Measurements from ENCODE around the gene NUAK1.

Gene NUAK1

DNA sequence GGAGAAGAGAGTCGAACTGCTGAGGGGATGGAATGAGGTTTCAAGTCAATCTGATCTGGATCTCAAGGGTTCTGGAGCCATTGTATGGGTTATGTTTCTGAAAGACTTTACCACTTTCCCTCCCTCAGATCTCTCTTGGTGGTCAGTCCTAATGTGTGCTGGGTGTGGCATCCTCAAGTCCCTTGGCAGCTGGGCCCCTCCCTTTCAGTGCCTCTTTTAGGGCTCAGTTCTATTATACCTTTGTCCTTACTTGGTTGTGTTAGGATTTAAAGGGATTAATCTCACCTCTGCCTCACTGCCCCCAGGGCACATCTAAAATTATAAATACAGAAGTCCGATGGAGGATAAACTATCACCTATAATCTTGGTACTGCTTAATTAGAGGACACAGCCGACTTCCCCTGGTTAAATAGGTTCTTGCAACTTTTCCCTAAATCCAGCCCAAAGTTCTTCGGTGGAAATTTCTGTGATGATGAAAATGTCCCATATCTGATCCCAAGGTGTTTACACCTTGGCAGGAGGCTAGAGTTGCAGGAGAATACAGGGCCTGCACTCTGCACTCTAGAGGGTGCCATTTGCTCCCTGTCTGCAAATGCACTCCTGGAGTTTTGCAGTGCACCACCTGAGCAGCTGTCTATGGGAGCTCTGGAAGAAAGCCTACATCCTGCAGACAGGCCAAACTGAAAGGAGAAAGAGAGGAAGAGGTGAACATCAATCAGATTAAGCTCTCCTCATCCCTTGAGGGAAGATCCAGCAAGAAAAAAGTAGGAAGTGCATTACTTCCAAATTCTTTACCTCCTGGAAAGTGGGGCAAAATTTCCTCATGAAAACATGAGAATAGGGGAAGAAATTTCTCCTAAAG, 106.8 kb downstream of the NUAK1 start:
- no peaks in the 10 kb centered on the region for H3K9me3 ChIP-seq (ENCODE audit: low read length)
- no peaks in the 10 kb centered on the region for H3K27me3 ChIP-seq (ENCODE audit: control insufficient read depth in 1 of 2, insufficient read depth in 2 of 2, low read length in 2 of 2)
- no peaks in the 10 kb centered on the region for H3K4me1 ChIP-seq (ENCODE audit: insufficient read depth, low read length)
- H3K36me3 ChIP-seq (ENCODE audit: insufficient read depth, low read length), result no peaks in the 10 kb centered on the region
- no peak overlapping the region for H3K4me3 ChIP-seq (ENCODE audit: low read depth in 1 of 2, low read length in 2 of 2)
- no peak overlapping the region for H3K27ac ChIP-seq (ENCODE audit: low read depth, low read length)
- no peak overlapping the region for H3K9ac ChIP-seq (ENCODE audit: low read length)

DNA sequence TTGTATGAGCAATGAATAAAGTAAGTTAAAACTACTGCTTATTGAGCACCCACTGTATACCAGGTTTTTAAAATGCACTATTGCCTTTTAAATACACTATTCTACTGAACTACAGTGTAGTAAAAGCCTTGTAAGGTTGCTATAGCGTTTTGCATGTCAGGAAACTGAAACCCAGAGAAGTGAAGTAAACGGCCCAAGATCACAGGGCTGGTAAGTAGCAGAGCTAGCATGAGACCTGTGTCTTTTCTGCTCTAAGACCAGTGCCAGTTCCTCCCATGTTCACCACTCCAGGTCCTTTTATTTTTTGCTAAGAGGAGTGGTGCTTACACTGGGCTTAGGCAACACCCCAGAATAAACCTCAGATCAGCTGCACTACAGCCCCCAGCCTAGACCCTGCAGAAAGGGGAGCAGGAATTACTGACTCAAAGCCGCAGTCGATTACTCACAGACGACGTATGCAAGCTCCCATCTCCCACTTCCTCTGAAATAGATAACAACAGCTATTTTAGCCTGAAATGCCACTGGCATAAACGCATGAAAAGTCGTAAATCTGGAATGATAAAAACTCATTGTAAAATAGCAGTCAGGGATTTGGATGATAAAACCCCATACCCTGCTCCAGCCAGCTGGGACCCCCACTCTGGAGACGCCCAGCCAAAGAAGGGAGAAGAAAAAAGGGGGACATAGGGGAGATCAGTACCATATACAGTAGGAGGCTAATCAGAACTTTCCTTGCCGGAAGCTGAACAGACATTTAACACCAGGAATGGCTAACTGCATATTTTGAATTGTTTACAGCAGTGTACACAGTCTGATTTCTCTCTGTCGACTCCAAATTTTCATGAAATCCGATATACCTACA, 108.3 kb downstream of the NUAK1 start:
- H3K4me1 ChIP-seq (ENCODE audit: insufficient read depth, low read length), result no peaks in the 10 kb centered on the region
- no peaks in the 10 kb centered on the region for H3K36me3 ChIP-seq (ENCODE audit: insufficient read depth, low read length)
- no peak overlapping the region for H3K4me3 ChIP-seq (ENCODE audit: low read depth in 1 of 2, low read length in 2 of 2)
- no peaks in the 10 kb centered on the region for H3K9me3 ChIP-seq (ENCODE audit: low read length)
- no peak overlapping the region for H3K27ac ChIP-seq (ENCODE audit: low read depth, low read length)
- no peaks in the 10 kb centered on the region for H3K27me3 ChIP-seq (ENCODE audit: control insufficient read depth in 1 of 2, insufficient read depth in 2 of 2, low read length in 2 of 2)
- no peak overlapping the region for H3K9ac ChIP-seq (ENCODE audit: low read length)

DNA sequence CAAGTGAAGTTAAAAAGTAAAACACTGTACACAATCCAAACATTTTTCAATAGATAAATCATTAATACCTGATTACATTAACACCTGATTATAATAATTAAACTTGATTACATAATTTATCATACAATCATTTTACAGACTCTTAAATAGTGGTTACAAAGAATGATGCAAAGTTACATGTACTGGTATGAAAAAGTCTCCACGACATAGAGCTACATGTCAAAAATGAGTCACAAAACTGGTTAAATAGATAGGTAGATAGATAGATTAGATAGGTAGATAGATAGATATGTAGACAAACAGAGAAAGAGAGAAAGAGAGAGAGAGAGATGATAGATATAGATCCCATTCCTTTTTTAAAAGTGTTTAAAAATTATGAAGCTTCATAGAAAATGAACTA, 109.2 kb downstream of the NUAK1 start:
- no peaks in the 10 kb centered on the region for H3K9me3 ChIP-seq (ENCODE audit: low read length)
- no peaks in the 10 kb centered on the region for H3K4me1 ChIP-seq (ENCODE audit: insufficient read depth, low read length)
- no peaks in the 10 kb centered on the region for H3K27me3 ChIP-seq (ENCODE audit: control insufficient read depth in 1 of 2, insufficient read depth in 2 of 2, low read length in 2 of 2)
- no peak overlapping the region for H3K4me3 ChIP-seq (ENCODE audit: low read depth in 1 of 2, low read length in 2 of 2)
- no peak overlapping the region for H3K27ac ChIP-seq (ENCODE audit: low read depth, low read length)
- H3K9ac ChIP-seq (ENCODE audit: low read length), result no peak overlapping the region
- no peaks in the 10 kb centered on the region for H3K36me3 ChIP-seq (ENCODE audit: insufficient read depth, low read length)

DNA sequence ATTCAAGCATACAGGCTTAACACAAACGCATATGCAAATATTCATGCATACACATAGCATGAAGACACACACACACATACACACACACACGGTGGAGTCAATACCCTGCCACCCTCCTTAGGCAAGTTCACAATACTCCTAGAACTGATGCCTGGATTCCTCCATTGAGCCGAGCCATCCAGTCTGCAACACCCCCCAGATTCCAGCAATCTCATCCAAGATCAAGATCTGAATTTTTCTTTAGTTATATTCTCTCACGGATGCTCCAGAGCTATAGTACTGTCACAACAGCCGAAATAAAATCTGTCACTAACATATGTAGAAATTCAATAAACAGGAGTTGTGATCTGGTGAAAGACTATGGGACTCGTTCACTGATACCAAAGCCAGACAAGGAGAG, 110.8 kb downstream of the NUAK1 start:
- Histone ChIP-seq H3K4me3 (ENCODE audit: low read depth in 1 of 2, low read length in 2 of 2) (no peak overlapping the region), H3K36me3 (ENCODE audit: insufficient read depth, low read length) (no peaks in the 10 kb centered on the region), H3K9ac (ENCODE audit: low read length) (no peak overlapping the region), H3K4me1 (ENCODE audit: insufficient read depth, low read length) (no peaks in the 10 kb centered on the region), H3K27ac (ENCODE audit: low read depth, low read length) (no peak overlapping the region), H3K9me3 (ENCODE audit: low read length) (no peaks in the 10 kb centered on the region), H3K27me3 (ENCODE audit: control insufficient read depth in 1 of 2, insufficient read depth in 2 of 2, low read length in 2 of 2) (no peaks in the 10 kb centered on the region)

DNA sequence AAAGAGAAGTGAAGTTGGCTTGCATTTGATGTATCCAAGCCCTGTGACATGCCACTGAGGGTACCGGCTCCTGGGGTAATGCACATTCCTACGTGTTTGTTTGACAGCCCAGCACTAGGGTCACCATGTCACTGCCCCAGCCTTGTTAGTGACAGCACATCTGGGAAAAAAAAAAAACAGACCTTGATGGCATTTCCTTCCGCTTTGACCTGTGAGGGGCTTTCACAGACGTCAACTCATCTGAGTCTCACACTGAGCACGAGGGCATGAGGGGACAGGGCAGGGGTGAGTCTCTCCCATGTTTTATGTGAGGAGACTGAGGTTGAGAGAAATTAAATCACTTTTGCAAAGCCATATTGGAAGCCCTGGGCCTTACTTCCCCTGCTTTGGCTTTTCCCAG, 111.5 kb downstream of the NUAK1 start:
- Histone ChIP-seq H3K27ac (ENCODE audit: low read depth, low read length) (no peak overlapping the region), H3K27me3 (ENCODE audit: control insufficient read depth in 1 of 2, insufficient read depth in 2 of 2, low read length in 2 of 2) (no peaks in the 10 kb centered on the region), H3K9ac (ENCODE audit: low read length) (no peak overlapping the region), H3K4me3 (ENCODE audit: low read depth in 1 of 2, low read length in 2 of 2) (no peak overlapping the region), H3K36me3 (ENCODE audit: insufficient read depth, low read length) (no peaks in the 10 kb centered on the region), H3K9me3 (ENCODE audit: low read length) (no peaks in the 10 kb centered on the region), H3K4me1 (ENCODE audit: insufficient read depth, low read length) (no peaks in the 10 kb centered on the region)

DNA sequence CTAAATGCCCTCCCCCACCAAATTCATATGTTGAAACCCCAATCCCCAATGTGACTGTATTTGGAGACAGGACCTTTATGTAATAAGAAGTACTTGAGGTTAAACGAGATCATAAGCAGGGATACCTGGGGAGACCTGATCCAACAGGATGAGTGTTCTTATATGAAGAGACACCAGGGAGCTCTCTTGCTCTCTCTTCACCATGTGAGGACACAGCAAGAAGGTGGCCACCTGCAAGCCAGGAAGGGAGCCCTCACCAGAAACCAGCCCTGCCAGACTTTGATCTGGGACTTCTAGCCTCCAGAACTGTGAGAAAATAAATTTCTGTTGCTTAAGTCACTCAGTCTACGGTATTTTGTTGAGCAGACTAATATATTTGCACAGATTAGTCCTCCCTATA, 113.6 kb downstream of the NUAK1 start:
- no peaks in the 10 kb centered on the region for H3K9me3 ChIP-seq (ENCODE audit: low read length)
- no peaks in the 10 kb centered on the region for H3K36me3 ChIP-seq (ENCODE audit: insufficient read depth, low read length)
- H3K4me1 ChIP-seq (ENCODE audit: insufficient read depth, low read length), result no peaks in the 10 kb centered on the region
- no peak overlapping the region for H3K4me3 ChIP-seq (ENCODE audit: low read depth in 1 of 2, low read length in 2 of 2)
- no peak overlapping the region for H3K9ac ChIP-seq (ENCODE audit: low read length)
- no peak overlapping the region for H3K27ac ChIP-seq (ENCODE audit: low read depth, low read length)
- peaks cover 0 to 6% of the 10 kb centered on the region in 2 donors for H3K27me3 ChIP-seq (ENCODE audit: control insufficient read depth in 1 of 2, insufficient read depth in 2 of 2, low read length in 2 of 2)

DNA sequence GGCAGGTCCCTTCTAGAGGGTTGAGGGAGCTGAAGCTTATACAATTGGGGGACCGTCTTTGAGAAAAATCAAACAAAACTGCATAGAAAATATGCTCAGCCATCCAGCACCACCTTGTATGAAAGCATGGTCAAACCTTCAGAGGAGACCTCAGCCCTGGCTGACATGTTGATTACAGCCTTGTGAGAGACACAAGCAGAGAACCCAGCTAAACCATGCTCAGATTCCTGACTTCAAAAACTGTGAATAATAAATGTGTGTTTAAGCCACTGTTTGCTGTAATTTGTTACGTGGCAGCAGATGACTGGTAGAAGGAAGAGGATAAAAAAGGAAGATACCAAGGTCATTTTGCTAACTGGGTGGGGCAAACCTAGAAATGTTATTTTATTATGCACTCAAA, 115.7 kb downstream of the NUAK1 start:
- H3K9ac ChIP-seq (ENCODE audit: low read length), result no peak overlapping the region
- H3K4me1 ChIP-seq (ENCODE audit: insufficient read depth, low read length), result no peaks in the 10 kb centered on the region
- no peak overlapping the region for H3K4me3 ChIP-seq (ENCODE audit: low read depth in 1 of 2, low read length in 2 of 2)
- peaks cover 0 to 6% of the 10 kb centered on the region in 2 donors for H3K27me3 ChIP-seq (ENCODE audit: control insufficient read depth in 1 of 2, insufficient read depth in 2 of 2, low read length in 2 of 2)
- no peaks in the 10 kb centered on the region for H3K36me3 ChIP-seq (ENCODE audit: insufficient read depth, low read length)
- H3K27ac ChIP-seq (ENCODE audit: low read depth, low read length), result no peak overlapping the region
- no peaks in the 10 kb centered on the region for H3K9me3 ChIP-seq (ENCODE audit: low read length)

DNA sequence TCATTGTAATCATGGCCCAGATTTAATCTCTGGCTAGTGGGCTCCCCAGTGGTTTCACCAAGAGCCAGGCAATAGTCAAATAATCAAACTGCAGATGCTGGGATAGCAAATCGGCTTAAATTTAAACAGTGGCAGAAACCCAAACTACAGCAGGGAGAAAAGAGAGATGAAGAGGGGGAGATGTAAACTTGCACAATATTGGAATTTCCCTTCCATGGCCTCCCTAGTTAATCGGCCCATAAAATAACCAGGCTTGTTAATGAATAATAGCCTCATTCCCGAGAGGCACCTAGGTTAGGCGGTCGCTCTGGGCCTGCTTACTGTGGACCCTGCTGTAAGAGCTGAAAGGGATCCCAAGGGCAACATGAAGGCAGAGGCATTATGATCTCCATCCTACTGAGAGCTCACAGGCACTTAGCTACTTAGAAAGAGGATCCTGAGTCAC, 116.2 kb downstream of the NUAK1 start:
- no peak overlapping the region for H3K27ac ChIP-seq (ENCODE audit: low read depth, low read length)
- H3K27me3 ChIP-seq (ENCODE audit: control insufficient read depth in 1 of 2, insufficient read depth in 2 of 2, low read length in 2 of 2), result peaks cover 0 to 6% of the 10 kb centered on the region in 2 donors
- no peaks in the 10 kb centered on the region for H3K4me1 ChIP-seq (ENCODE audit: insufficient read depth, low read length)
- no peaks in the 10 kb centered on the region for H3K9me3 ChIP-seq (ENCODE audit: low read length)
- H3K4me3 ChIP-seq (ENCODE audit: low read depth in 1 of 2, low read length in 2 of 2), result no peak overlapping the region
- H3K9ac ChIP-seq (ENCODE audit: low read length), result no peak overlapping the region
- H3K36me3 ChIP-seq (ENCODE audit: insufficient read depth, low read length), result no peaks in the 10 kb centered on the region

DNA sequence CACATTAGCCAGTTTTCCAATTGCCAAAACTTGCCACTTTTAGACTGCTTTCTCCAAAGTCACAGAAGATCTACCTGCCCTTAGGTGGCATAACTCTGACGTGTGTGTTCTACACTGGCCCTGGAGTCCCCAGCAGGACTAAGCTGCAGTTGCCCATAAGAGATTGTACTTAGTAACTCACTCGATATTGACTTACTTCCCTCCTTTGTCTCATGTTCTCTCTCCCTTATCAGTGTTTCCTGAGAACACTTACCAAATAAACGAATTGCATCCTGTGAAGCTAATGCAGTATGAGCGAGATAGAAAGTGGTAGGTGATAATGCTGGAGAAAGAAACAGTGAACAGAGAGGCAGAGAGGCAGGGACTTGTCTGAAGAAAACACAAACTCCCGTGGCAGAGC, 117.2 kb downstream of the NUAK1 start:
- no peaks in the 10 kb centered on the region for H3K9me3 ChIP-seq (ENCODE audit: low read length)
- H3K27me3 ChIP-seq (ENCODE audit: control insufficient read depth in 1 of 2, insufficient read depth in 2 of 2, low read length in 2 of 2), result peaks cover 0 to 6% of the 10 kb centered on the region in 2 donors
- no peaks in the 10 kb centered on the region for H3K4me1 ChIP-seq (ENCODE audit: insufficient read depth, low read length)
- H3K4me3 ChIP-seq (ENCODE audit: low read depth in 1 of 2, low read length in 2 of 2), result no peak overlapping the region
- no peaks in the 10 kb centered on the region for H3K36me3 ChIP-seq (ENCODE audit: insufficient read depth, low read length)
- H3K9ac ChIP-seq (ENCODE audit: low read length), result no peak overlapping the region
- H3K27ac ChIP-seq (ENCODE audit: low read depth, low read length), result no peak overlapping the region

DNA sequence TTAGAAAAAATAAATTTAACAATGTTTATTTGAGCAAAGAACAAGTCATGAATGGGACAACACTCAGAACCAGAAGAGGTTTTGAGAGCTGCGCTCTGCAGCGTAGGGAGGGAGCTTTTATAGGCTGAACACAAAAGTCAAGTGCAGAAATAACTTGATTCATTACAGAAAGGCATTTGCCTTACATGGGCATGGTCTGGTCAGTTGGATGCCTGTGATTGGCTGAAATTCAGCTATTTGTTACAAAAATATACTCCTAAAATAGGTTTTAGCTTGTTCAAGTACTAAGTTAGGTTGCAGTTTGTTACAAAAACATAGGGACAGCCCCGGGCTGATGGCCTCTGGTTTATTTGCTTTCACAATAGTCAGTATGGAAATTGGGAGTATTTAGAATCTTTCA, 118.0 kb downstream of the NUAK1 start:
- H3K4me1 ChIP-seq (ENCODE audit: insufficient read depth, low read length), result no peaks in the 10 kb centered on the region
- H3K36me3 ChIP-seq (ENCODE audit: insufficient read depth, low read length), result no peaks in the 10 kb centered on the region
- peaks cover 0 to 6% of the 10 kb centered on the region in 2 donors for H3K27me3 ChIP-seq (ENCODE audit: control insufficient read depth in 1 of 2, insufficient read depth in 2 of 2, low read length in 2 of 2)
- no peaks in the 10 kb centered on the region for H3K9me3 ChIP-seq (ENCODE audit: low read length)
- no peak overlapping the region for H3K4me3 ChIP-seq (ENCODE audit: low read depth in 1 of 2, low read length in 2 of 2)
- H3K9ac ChIP-seq (ENCODE audit: low read length), result no peak overlapping the region
- no peak overlapping the region for H3K27ac ChIP-seq (ENCODE audit: low read depth, low read length)

DNA sequence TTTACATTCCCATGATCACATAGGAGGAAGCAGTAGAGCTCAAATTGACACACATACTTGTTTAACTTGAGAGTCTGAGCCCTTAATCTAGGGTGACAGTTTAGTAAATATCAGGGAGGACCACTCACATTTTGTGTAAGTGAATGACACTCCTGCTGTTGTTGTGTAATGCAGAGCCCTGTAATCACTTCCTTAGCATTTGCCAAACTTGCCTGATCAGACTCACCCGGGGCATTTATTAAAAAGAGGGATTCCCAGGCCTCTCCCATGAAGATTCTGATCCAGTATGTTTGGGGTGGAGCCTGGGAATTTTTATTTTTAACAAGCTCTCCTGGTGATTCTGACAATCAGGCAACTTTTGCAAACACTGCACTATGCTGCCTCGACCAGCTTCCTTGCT, 119.6 kb downstream of the NUAK1 start:
- Histone ChIP-seq H3K4me3 (ENCODE audit: low read depth in 1 of 2, low read length in 2 of 2) (no peak overlapping the region), H3K27me3 (ENCODE audit: control insufficient read depth in 1 of 2, insufficient read depth in 2 of 2, low read length in 2 of 2) (peaks cover 0 to 6% of the 10 kb centered on the region in 2 donors), H3K27ac (ENCODE audit: low read depth, low read length) (no peak overlapping the region), H3K36me3 (ENCODE audit: insufficient read depth, low read length) (no peaks in the 10 kb centered on the region), H3K9ac (ENCODE audit: low read length) (no peak overlapping the region), H3K9me3 (ENCODE audit: low read length) (no peaks in the 10 kb centered on the region), H3K4me1 (ENCODE audit: insufficient read depth, low read length) (no peaks in the 10 kb centered on the region)

Data from muscle layer of colon (tissue), 2 donors.